Stimulated activated CD4-positive, alpha-beta T cell treated with anti-CD3 and anti-CD28 coated beads, Interleukin-2, amount 100 ng/mL, for 24 hours (primary cell): ENCODE results near the gene ADGRL1.
"Not testable (repeated sequence)": the region's sequence is repeated elsewhere in the genome, so short reads cannot be mapped to it uniquely, and the experiment has no call there.

Experiments
- DNase-seq, 2 donors: peaks; one replicate each; pipeline ENCODE4 v3.0.0-alpha.2; 2020

ADGRL1 gene

DNA sequence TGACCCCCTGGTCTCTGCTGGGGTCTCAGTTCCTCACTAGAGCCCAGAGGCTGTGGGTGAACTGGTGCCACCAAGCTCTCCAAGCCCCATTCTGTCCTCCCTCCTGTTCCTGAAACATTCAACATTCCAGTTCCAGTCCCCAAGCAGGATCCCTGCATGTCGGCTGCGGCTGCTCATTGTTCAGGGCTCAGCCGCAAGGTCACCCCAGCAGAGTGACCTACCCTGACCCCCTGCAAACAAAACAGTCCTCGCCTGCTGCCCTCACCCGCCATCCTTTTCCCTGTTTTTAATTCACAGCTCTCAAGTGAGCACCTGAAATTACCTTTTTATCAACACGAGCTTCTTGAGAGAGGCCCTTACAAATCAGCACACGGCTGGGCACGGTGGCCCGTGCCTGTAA, 19.3 kb downstream of the ADGRL1 start:
- DNase-seq = not testable (repeated sequence)

DNA sequence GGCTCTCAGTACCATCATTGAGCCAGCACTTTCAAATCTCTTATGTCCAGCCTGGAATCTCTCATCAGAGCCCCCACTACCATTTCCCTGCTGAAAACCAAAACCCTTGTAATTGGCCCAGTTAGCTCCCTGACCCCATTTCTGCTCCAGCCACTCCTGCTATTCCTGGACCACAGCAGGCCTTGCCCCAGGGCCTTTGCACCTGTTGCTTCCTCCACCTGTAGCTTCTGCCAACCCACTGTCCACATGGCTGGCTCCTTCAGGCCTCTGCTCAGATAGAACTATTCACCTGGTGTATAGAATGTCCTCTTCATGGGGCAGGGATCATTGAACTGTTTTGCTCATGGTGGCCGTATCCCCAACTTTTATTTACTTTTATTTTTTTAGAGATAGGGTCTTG, 20.3 kb downstream of the ADGRL1 start:
- not testable (repeated sequence) for DNase-seq

DNA sequence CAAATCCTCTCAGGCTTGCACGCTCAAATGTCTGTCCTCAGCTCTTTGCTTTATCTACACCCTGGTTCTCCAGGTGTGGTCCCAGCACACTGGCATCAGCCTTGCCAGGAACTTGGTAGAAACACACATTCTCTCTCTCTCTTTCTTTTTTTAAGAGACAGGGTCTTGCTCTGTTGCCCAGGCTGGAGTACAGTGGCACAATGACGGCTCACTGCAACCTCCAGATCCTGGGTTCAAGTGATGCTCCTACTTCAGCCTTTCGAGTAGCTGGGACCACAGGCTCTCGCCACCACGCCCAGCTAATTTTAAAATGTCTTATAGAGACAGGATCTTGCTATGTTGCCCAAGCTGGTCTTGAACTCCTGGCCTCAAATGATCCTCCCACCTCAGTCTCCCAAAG, 20.8 kb downstream of the ADGRL1 start:
- no peak for DNase-seq

GRCh38 chr19:14183741-14184350, 22.1 kb downstream of the ADGRL1 start:
- no peak for DNase-seq

- DNase-seq = no peak
These were observed 23.5 kb downstream of the ADGRL1 start for GRCh38 chr19:14182476-14182875.

DNA sequence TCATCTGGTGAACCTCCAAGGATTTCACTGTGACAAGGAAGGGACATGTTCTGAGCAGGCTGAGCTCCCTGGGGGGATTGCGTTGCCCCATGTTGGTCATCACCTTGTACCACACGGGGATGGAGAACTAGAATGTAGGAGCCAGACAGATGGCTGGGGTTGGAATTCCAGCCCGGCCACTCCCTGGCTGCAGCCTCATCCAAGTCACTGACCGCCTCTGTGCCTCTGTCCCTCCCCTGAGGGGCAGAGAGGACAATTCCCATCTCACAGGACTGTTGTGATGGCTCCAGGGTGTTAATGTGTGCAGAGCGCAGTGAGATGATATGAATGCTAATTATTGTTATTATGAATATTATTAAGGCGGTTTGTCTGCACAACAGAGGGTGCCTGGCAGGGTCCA, 24.1 kb downstream of the ADGRL1 start:
- no peak for DNase-seq

GRCh38 chr19:14181199-14181598, 24.8 kb downstream of the ADGRL1 start:
- not testable (repeated sequence) for DNase-seq

GRCh38 chr19:14177496-14178074, 28.4 kb downstream of the ADGRL1 start:
- no peak for DNase-seq

DNA sequence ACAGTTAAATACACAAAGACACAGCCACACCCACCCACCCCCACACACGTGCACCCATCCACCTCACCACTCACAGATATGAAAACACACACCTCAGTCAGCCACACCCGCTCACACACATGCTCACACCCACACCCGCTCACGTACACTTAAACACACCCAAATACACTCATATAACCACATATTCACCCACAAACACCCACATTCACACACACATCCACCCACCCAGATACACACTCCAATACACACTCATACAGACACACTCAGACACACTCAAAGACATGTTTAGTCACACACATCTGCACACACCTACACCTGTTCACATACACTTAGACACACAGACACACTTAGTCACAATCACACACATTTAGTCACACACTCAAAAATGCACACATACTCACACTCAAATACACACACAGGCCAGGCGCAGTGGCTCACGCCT, 30.6 kb downstream of the ADGRL1 start:
- DNase-seq = no peak

- DNase-seq = no peak
These were observed 31.1 kb downstream of the ADGRL1 start for GRCh38 chr19:14174883-14175282.

DNA sequence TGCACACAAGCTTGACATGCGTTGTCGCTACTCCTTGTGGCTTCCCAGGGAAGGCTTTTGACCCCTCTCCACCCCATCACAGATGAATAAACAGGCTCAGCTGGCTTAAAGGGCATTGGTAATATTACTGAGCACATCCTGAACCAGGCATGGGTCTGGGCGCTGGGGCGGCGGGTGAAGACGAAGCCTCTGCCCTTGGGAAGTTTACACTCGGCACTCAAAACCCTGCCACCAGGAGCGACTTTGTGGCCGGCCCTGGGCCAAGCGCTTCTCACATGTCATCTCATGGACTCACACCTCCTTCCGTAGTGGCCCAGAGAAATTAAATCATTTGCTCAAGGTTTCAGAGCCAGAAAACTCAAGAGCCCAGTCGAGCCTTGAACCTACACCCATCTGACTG, 37.0 kb downstream of the ADGRL1 start:
- DNase-seq = no peak

DNA sequence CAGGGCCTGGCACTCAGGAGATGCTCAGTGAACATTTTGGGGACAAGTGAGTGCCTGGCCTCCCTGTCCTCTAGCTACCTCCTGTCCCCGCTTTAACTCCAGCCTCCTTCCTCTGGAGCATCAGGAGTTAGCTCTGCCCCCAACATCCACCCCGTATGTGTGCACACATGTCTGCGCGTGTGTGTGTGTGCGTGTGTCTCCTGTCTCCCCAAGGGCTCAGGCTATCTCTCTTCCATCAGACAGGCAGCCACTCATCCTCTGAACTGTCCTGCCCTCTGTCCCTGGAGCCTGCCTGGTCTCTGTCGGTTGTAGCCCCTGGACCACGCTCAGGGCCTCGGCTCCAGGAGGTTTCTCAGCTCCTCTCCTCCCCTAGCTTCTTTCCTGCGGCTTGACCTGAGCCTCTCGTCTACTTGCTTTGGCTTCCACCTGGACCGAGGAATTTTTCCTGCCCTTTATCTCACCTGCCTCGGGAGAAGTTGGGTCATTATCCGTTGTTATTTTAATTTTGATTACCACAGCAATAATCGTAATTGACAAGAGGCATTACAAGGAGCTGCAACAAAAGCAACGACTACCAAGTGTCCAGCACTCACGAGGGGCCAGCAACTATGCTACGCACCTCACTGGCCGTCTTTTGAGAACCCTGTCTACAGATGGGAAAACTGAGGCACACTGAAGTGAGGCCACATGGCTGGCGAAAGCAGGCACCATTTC, 37.6 kb downstream of the ADGRL1 start:
- no peak for DNase-seq

- peak in 1 of 2 donors; percentile 27 for DNase-seq
These were observed 38.3 kb downstream of the ADGRL1 start for GRCh38 chr19:14167576-14168138.

DNA sequence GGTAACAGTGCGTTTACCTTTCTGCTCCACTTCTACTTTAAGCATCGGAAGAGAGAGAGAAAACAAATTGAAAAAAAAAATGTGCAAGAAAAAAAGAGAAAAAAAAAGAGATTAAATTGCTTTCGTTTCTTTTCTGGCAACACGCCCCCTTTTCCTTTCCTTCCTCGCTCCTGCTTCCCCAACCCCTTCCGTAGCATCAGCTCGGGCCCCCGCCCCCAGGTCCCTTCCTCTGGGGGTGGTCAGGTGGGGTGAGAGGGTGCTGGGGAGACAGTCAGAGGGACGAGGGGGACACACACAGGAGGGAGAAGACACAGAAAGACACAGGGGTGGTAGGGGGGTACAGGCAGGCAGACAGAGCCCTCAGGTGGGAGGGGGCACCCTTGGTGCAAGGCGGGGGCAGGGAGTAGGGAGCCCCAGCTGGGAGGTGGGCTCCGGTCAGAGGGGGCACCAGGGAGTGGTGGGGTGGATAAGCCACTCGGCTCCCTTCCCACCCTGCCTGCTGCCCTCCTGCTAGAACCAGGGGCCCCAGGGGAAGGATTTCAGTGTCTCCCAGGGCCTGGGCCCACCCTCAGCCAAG, 38.9 kb downstream of the ADGRL1 start:
- DNase-seq = no peak

DNA sequence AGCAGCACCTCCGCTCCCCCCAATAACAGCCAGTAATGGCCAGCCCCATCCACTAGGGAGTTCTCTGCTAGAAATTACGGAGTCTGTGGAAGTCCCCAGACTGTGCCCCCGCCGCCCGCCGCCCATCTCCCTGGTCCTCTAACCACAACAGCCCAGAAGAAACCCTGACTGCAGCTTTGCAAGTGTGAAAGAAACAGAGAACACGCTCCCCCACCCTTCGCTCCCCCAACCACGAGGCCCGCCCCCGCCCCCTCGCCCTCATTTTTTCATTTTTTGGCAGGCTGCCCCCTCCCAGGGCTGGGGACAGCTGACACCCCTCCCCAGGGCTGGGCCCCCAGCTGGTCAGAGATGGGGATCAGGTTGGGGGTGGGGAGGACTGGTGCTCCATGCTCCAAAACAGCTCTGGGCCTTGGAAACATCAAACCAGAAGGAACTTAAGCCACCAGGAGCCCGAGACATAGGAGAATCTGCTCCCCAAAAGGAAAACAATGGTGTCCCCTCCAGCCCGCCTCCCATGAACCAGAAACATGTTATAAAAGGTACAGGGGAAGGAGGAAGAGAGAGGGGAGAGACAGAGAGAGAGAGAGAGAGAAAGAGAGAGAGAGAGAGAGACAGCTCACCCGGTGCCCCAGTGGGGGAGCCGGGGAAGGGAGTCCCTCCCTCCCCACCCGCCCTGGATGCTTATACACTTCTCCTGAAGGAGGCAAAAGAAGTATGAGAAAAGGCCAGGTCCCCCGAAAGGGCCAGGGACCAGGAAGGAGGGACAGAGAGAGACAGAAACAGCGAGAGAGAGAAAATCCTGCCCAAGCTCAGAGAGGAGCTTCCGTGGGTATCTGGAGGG, 39.8 kb downstream of the ADGRL1 start:
- DNase-seq = no peak

DNA sequence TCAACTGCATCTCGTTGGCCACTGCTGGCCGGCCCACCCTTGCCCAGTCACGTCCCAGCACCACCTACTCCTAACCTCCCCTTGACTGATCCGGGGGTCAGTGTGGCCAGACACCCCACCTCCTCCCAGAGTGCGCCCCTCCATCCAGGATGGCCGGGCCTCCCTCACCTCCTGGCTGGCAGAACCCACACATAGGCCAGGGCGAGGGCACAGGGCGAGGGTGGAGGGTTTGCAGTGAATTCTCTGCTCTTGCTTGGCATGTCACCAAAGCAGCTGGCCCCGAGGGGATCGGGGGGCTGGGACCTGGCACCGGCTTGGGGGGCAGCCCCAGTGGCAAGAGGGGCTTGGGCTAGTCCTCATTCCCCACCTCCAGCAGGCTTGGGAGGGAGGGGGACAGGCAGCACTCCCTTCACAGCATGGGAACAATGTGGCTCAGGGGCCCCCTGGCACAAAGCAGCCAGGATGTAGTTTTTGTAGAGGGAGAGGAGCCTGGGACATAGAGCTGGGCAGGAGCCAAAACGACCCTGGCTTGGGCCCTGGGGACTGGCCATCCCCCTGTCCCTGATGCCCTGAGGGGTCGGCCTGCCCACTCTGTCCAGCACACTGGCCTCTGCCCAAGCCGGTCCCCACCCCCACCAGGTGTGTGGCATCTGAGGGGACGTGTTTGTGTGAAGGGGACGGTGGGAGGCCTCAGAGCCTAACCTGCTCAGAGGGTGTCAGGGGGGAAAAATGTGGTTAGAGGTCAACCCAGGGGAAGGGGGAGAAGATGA, 41.1 kb downstream of the ADGRL1 start:
- no peak for DNase-seq

DNA sequence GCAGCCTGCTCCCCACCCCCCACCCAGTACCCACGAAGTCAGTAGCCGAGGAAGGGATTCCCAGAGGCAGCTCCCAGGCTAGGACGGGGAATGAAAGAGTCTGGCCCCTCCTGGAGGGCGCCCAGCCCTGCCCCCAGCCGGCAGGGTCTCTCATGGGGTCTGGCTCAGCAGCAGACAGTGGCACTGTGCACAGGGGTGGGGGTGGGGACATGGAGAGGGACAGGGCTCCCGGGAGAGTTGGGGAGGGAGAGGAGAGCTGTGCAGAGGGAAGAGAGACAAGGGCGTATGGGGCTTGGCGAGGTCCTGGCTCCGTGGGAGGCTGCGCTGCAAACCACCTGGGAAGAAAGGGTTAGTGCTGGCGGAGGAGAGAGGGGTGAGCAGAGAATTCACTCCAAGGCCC, 41.9 kb downstream of the ADGRL1 start:
- no peak for DNase-seq

- DNase-seq = no peak
These were observed 43.1 kb downstream of the ADGRL1 start for GRCh38 chr19:14162871-14163297.

GRCh38 chr19:14161305-14161704, 44.7 kb downstream of the ADGRL1 start:
- DNase-seq = no peak

DNA sequence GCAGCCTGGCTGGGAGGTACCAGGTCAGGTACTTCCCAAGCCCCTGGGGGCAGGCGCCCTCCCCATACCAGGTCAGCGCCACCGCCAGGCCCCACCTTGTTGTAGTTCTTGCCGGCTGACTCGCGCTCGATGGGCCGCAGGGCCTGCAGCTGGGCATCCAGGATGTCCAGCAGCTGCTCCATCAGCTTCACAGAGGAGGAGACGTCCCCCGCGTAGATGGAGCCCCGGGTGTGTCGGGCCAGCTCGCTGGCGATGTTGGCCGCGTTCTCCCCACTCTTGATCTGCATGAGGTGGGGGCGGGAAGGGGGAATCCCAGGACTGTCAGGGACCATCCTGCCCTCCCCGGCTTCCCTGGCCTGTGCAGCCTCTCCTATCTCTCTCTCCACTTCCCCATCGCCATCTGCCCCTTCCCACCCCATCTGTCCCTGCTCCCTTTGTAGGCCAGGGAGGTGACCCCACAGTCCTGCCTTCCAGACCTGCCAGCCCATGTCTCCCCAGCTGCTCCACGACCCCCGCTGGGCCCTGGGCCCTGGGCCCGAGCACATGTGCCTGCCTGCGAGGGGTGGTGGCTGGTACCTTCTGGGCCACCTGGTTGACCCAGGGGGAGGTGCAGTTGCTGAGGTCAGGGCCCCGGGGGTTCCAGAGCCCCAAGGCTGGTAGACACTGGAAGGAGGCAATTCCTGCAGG, 45.8 kb downstream of the ADGRL1 start:
- no peak for DNase-seq

GRCh38 chr19:14159059-14159458, 46.9 kb downstream of the ADGRL1 start:
- DNase-seq = no peak
